Activated CD4-positive, CD25-positive, alpha-beta regulatory T cell treated with anti-CD3 and anti-CD28 coated beads, Interleukin-2, amount 50 U/mL, for 72 hours (primary cell): ENCODE measurements around the gene TM7SF2.

Experiments used
- DNase-seq: peaks from one replicate; pipeline ENCODE4 v3.0.0; 2021

The TM7SF2 gene

GRCh38 chr11:65160643-65161042, 49.0 kb downstream of the TM7SF2 start:
- DNase-seq, result no peak

GRCh38 chr11:65163684-65164083, 52.0 kb downstream of the TM7SF2 start:
- DNase-seq, result no peak
